ENCODE results near the gene CEP95. TPM values are rescaled to one million over a fixed set of nuclear protein-coding genes. Genes with fewer than 3 reads are reported as not detected.

The CEP95 gene
- total RNA-seq, 1 experiment from 2014 or later, result 57.2 TPM

DNA sequence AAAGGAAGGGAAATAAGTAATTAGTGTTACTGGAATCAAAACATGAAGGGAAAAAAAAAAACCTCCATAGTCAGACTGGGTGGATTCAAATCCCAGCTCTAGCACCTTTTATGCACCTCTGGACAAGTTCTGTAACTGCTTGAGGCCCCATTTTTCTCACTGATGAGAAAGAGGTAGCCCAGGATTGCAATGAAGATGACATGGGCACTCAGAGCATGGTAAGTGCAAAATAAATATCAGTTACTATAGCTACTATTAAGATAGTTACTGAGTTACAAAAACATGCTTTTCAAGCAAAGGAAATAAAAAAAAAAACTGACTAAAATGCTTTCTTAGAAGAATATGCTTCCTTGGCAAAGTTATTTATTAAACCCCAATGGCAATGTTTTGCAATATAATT, 58.8 kb downstream of the CEP95 start:
- POLR2A ChIA-PET (ENCODE audit: unreplicated experiment), result no interaction called here
- Histone ChIP-seq H4K20me1 (ENCODE audit: insufficient read depth) (0 out of 2 replicates have a peak, but pooled peaks cover 2% of the 10 kb centered on the region), H3K79me2 (ENCODE audit: low read depth) (peaks cover 19% of the 10 kb centered on the region; the same call in 1 of the 2 replicates), H3K4me2 (no peak overlapping the region), H3F3A (ENCODE audit: insufficient read depth, low read depth) (peaks cover 60% of the 10 kb centered on the region), H2AFZ (no peak overlapping the region), H3K27me3 (ENCODE audit: insufficient read depth, low read depth) (no peaks in the 10 kb centered on the region), H3K9me3 (ENCODE audit: insufficient read depth, low read depth) (no peaks in the 10 kb centered on the region), H3K27ac (no peak overlapping the region), H3K9me2 (ENCODE audit: insufficient read depth) (no peaks in the 10 kb centered on the region), H3K4me1 (replicated peaks; ENCODE audit: insufficient read depth) (no peaks in the 10 kb centered on the region), H3K4me3 (no peak overlapping the region), H3K36me3 (ENCODE audit: low read depth) (peaks cover 39% of the 10 kb centered on the region)
- no peak for TF ChIP-seq EZH2 (IDR thresholded peaks at IDR 0.05; ENCODE audit: low read depth)
- TF ChIP-seq, protein P1, sequence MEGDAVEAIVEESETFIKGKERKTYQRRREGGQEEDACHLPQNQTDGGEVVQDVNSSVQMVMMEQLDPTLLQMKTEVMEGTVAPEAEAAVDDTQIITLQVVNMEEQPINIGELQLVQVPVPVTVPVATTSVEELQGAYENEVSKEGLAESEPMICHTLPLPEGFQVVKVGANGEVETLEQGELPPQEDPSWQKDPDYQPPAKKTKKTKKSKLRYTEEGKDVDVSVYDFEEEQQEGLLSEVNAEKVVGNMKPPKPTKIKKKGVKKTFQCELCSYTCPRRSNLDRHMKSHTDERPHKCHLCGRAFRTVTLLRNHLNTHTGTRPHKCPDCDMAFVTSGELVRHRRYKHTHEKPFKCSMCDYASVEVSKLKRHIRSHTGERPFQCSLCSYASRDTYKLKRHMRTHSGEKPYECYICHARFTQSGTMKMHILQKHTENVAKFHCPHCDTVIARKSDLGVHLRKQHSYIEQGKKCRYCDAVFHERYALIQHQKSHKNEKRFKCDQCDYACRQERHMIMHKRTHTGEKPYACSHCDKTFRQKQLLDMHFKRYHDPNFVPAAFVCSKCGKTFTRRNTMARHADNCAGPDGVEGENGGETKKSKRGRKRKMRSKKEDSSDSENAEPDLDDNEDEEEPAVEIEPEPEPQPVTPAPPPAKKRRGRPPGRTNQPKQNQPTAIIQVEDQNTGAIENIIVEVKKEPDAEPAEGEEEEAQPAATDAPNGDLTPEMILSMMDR (conservative IDR thresholded peaks at IDR 0.05), result no peak
- intact Hi-C loops (cut with micrococcal nuclease; ENCODE audit: unreplicated experiment), result no loop called here
- no TSS peak for BruUV-seq (replicated peaks)
- CTCF ChIA-PET, result no interaction called here
- no peak for DNase-seq

DNA sequence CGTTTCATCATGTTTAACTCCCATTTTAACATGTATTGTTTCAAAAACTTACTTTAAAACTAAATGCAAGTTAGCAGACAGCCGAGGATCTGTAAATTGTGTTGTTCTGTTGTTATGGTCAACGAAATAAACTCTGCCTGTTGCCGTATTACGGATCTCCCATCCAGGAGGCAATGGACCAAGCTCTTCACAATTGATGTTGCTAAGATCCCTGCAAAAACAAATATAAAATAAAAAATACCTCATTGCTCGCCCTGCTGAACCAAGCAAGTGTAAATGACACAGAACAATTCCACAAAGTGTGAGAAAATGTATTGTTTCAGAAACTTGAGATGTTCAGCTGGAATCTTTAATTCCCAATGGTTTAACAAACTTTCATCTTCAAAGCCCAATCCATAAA, 65.0 kb downstream of the CEP95 start:
- H3K9me2 ChIP-seq (ENCODE audit: insufficient read depth), result no peaks in the 10 kb centered on the region
- no peaks in the 10 kb centered on the region for H3K27me3 ChIP-seq (ENCODE audit: insufficient read depth, low read depth)
- intact Hi-C loops (cut with micrococcal nuclease; ENCODE audit: unreplicated experiment), result loop anchor here (2.0 kb wide), 1 partner anchor 15 kb away; no protein-coding TSS in a partner anchor
- peaks cover 51% of the 10 kb centered on the region for H3K36me3 ChIP-seq (ENCODE audit: low read depth)
- CTCF ChIA-PET, result no interaction called here
- POLR2A ChIA-PET (ENCODE audit: unreplicated experiment), result no interaction called here
- BruUV-seq (replicated peaks), result no TSS peak
- no peak overlapping the region for H3K4me3 ChIP-seq
- peaks cover 8% of the 10 kb centered on the region for H4K20me1 ChIP-seq (ENCODE audit: insufficient read depth)
- DNase-seq, result no peak
- H3K79me2 ChIP-seq (ENCODE audit: low read depth), result peaks cover 16% of the 10 kb centered on the region; the same call in 1 of the 2 replicates
- H2AFZ ChIP-seq, result no peak overlapping the region
- no peak overlapping the region for H3K4me2 ChIP-seq
- TF ChIP-seq EZH2 (IDR thresholded peaks at IDR 0.05; ENCODE audit: low read depth), result no peak
- TF ChIP-seq, protein P1 (conservative IDR thresholded peaks at IDR 0.05), result no peak
- H3K9me3 ChIP-seq (ENCODE audit: insufficient read depth, low read depth), result no peaks in the 10 kb centered on the region
- H3K4me1 ChIP-seq (replicated peaks; ENCODE audit: insufficient read depth), result no peaks in the 10 kb centered on the region
- peaks cover 72% of the 10 kb centered on the region for H3F3A ChIP-seq (ENCODE audit: insufficient read depth, low read depth)
- H3K27ac ChIP-seq, result peak overlapping the region; percentile 15; the same call in 1 of the 2 replicates

DNA sequence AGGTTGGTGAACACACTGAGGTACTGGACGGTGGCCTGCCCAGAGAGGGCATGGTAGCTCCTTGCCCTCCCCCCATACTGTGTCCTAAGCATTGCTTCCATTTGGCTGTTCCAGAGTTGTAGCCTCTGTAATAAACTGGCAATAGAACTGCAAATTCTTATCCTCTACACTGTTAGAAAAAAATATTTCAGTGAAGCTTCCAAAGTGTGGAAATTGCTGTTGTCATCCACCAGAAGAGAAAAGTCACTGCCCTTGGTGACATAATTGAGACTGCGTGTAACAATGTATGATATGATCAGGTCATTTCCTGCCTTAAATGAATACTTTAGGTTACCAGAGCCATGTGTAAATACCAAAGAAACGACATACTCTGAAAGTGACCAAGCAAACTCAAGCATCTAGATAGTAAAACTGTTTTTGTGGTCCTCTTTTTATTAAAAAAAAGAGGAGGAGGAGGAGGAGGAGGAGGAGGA, 65.9 kb downstream of the CEP95 start:
- BruUV-seq (replicated peaks), result no TSS peak
- peaks cover 53% of the 10 kb centered on the region for H3K36me3 ChIP-seq (ENCODE audit: low read depth)
- intact Hi-C loops (cut with micrococcal nuclease; ENCODE audit: unreplicated experiment), result no loop called here
- ChIA-PET CTCF (no interaction called here), POLR2A (ENCODE audit: unreplicated experiment) (interaction anchor here (0.7 kb wide), 1 partner anchor 127 kb away, joined by 3 read pairs; no protein-coding TSS in a partner anchor)
- TF ChIP-seq EZH2 (IDR thresholded peaks at IDR 0.05; ENCODE audit: low read depth), result no peak
- TF ChIP-seq, protein P1 (conservative IDR thresholded peaks at IDR 0.05), result no peak
- H3K27me3 ChIP-seq (ENCODE audit: insufficient read depth, low read depth), result no peaks in the 10 kb centered on the region
- no peaks in the 10 kb centered on the region for H3K9me2 ChIP-seq (ENCODE audit: insufficient read depth)
- H2AFZ ChIP-seq, result no peak overlapping the region
- DNase-seq, result peak in 1 of 2 experiments; percentile 48
- peaks cover 8% of the 10 kb centered on the region for H4K20me1 ChIP-seq (ENCODE audit: insufficient read depth)
- no peaks in the 10 kb centered on the region for H3K9me3 ChIP-seq (ENCODE audit: insufficient read depth, low read depth)
- H3K4me1 ChIP-seq (replicated peaks; ENCODE audit: insufficient read depth), result no peaks in the 10 kb centered on the region
- 0 out of 2 replicates have a peak overlapping the region, but pooled peaks have one; percentile 15 for H3K27ac ChIP-seq
- peaks cover 9% of the 10 kb centered on the region; the same call in 1 of the 2 replicates for H3K79me2 ChIP-seq (ENCODE audit: low read depth)
- peaks cover 64% of the 10 kb centered on the region for H3F3A ChIP-seq (ENCODE audit: insufficient read depth, low read depth)
- H3K4me3 ChIP-seq, result no peak overlapping the region
- H3K4me2 ChIP-seq, result no peak overlapping the region

Measured in PC-9 (cell line).